ENCODE measurements around the gene SS18L1.

The SS18L1 gene

DNA sequence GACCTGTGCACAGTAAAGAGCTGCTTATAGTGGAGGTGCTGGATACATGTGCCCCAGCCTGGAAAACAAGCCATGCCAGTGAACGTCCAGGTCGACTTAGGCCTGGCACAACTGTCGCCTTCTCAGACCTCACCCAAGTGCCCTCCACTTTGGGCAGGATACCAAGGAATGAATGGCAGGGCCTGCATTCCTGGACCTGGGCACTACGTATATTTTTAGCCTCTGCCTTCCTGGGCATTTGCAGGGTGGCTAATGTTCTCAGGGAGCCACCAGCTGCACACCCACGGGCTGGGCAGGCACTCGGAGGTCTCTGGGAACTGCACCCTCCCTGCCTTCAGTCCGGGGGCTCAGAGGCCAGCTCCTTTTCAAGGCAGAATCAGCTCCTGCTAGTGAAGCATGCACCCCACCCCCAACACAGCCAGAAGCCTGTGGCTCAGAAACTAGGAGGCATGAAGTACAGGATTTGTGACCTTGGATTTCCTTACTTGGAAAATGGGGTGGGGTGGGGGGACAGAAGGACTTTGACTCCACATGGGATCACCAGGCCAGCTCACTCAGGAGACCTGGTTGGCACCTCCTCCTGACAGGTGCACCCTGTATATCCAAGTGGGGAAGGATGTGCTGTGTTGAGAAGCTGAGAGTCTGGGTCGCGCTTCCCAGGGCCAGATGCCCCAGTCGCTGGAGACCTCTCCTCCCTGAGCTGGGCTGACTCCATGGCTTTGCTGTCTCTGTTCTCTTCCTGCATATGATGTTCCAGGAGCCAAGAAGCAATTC is 23.8 kb upstream of the SS18L1 start:
- no peak for DNase-seq

DNA sequence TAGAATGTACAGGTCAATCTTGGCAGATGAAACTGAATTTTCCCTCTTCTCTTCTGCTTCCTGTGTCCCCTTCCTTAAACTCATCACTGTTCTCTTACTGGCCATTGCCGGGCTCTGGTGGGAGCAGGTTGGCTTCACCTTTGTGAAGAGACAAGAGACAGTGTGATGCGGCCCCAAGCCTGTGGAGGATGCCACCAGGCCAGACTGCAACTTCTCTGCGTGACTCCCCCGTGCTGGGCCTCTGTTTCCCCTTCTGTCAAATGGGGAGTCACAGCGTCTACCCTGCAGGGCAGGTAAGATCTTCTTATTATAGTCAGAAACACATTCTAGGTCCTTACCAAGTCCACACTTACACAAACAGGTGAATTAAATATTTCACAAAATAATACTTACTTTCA is 23.2 kb upstream of the SS18L1 start:
- no peak for DNase-seq

DNA sequence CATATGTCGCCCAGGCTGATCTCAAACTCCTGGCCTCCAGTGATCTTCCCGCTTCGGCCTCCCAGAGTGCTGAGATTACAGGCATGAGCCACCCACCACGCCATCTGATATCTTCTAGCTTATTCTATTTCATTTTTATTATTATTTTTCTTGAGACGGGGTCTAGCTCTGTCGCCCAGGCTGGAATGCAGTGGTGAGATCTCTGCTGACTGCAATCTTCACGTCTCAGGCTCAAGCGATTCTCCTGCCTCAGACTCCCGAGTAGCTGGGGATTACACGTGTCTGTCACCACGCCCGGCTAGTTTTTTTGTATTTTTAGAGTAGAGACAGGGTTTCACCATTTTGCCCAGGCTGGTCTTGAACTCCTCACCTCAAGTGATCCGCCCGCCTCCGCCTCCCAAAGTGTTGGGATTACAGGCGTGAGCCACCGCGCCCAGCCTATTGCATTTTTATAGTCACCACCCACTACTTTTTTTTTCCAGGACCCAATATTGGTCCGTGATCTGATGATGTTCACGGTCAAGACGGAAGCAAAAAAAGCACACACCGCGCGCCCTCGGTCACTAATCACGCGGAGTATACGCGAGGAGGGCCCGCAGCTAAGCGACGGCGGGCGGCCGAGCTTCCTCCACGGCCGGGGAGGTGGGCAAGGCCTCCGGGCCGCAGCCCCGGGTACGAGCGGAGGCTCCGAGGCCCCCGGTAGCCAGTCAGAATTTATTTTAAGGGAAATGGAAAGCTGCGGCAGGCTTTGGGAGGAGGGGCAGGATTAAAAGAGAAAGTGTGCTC is 22.4 kb upstream of the SS18L1 start:
- no peak for DNase-seq

DNA sequence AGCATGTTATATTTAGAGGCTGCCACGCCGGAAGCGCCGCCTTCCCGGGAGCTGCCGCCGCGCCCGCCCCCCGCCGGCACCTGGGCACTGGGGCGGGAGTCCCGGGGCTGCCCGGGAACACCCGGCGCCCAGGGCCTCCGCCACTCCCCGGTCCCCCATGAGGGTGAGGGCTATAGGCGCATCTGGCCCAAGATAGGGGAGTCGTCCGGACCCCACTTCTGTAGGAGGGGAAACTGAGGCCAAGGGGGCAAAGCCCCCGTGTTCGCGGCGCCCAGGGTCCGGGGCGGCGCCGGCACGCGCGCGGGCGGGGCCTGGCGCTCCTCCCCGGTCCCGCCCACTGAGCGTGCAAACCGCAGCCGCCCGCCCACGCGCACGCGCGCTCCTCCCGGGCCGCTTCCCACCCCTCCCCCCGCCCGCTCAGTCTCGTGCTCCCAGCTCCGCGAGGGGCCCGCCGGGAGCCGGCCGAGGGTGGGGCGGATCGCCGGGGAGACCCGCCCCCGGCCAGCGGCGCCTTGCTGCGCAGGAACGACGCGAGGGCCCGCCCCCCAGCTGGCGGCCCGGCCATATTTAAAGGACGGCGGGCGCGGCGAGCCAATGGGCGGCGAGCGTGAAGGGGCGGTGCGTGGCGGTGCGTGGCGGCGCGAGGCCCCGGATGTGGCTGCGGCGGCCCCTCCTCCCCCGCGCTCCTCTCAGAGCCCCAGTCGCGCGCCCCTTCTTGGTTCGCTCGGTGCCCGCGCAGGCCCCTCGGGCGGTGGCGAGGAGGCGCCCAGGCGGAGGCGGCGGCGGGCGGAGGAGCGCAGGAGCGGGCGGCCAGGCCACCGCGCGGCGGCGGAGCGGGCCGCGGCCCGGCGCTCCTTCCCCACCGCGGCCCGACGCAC is 21.6 kb upstream of the SS18L1 start, which contains the start of gene LSM14B:
LSM14B (plus strand) TSS at position 700 of the 878 bp plus-strand sequence. CDS start 192 bp downstream, outside the sequence.
- DNase-seq, result peak; percentile 98

DNA sequence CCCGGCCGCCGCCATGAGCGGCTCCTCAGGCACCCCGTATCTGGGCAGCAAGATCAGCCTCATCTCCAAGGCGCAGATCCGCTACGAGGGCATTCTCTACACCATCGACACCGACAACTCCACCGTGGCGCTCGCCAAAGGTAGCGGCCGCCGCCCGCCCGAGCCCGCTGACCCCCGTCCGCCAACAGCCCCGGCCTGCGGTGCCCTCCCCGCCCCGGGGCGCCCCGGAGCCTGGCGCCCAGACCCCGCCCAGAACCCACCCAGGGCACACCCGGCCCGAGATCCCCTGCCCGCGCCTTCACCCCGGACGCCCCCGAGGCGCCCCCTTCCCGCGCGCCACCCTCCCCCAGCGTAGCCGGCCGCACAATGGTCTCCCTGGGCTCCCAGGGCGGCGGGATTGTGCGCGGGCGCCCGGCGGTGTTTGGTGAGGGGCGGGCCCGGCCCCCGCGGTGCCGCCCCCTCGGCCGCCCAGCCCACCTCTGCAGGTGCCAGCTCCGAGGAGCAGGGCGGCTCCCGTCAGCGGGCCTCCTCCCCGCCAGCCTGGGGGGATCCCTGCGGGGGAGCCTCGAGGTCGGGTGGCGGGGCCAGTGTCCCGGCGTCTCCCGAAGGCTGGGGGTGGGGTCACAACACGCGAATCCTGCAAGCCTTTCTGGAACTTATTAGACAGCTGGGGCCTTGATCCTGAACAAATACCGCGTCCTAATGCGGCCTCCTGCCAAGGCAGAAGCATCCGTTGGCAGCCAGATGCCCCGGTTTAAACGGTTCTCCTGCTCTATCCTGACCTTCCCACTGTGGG is 20.7 kb upstream of the SS18L1 start:
- peak; percentile 36 for DNase-seq

DNA sequence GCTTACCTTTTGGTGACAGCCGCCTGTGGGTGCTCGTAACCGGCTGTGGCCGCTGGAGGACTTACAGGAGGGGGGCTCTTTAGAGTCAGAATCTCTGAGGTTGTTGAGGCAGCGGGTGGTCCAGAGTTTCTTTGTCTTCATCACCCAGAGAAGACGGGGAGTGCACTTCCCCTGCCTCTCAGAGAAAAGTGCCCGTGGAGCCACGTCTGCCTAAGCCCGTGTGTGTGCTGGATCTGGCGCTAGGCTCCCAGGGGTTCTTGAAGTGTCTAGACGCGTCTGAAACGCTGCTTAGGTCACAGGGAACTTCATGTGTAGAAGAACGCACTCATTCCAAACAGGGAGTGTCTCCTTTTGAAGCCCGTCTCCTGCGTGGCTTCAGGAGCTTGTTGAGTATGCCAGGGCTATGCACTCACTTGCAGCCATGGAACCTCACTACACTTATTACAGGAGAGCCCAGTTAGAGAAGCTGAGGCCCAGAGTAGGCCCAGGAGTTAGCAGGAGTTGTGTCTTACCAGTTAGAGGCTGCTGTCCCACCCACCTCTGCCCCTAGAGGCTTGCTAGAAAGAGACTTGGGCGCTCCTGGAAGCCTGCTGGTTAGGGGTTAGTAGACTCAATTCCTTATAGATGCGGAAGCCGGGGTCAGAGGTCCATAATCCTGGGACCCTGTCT is 20.0 kb upstream of the SS18L1 start:
- peak; percentile 31 for DNase-seq

DNA sequence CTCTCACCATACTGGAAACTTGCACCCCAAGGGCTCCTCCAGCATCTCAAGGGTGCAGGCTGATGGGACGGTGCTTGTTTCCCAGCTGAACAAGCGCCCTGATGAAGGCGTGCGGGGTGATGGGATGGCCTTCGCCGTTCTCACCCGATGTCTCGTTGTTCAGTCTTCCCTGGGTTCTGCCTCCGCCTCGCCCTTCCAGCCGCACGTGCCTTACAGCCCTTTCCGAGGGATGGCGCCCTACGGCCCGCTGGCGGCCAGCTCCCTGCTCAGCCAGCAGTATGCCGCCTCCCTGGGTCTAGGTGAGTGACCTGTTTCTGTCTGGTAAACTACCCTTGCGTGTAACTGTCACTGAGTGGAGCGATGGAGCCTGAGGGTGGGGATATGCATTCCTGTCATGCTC is 17.4 kb upstream of the SS18L1 start:
- DNase-seq, result no peak

DNA sequence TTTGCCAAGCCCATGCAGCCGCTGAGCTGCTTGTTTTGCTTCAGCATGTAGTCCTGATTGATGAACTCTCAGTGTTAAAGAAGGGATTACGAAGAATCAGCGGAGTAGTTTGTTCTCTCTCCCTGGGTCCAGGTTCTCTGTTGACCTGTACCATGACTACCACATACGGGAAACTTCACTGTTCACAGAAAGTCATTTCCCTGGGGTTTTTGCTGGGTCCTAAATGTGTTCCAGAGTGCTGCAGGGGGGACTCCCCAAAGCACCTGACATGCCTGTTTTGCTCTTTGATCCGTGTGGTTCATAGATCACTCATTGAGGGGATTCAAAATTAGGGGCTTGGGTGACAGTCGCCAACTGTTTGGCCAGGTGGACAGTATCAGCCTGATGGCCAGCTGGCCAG is 15.8 kb upstream of the SS18L1 start:
- no peak for DNase-seq

DNA sequence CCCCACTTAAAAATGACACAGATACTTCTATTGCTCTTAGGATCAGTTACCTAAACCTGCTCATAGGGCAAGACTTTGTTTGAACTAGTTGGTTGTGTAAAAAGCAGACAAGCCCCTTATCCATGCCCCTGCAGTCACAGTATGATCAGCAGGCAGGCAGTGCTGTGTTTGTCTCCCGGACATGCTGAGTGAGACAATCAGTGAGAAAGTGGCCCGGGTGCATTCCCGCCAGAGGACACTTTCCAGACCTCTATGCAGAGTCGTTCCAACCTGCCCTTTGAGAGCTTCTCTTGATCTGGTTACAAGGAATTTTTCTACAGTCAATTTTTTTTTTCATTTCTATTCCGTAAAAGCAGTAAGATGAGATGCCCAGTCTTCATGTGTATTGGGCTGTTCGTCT is 15.1 kb upstream of the SS18L1 start:
- no peak for DNase-seq

DNA sequence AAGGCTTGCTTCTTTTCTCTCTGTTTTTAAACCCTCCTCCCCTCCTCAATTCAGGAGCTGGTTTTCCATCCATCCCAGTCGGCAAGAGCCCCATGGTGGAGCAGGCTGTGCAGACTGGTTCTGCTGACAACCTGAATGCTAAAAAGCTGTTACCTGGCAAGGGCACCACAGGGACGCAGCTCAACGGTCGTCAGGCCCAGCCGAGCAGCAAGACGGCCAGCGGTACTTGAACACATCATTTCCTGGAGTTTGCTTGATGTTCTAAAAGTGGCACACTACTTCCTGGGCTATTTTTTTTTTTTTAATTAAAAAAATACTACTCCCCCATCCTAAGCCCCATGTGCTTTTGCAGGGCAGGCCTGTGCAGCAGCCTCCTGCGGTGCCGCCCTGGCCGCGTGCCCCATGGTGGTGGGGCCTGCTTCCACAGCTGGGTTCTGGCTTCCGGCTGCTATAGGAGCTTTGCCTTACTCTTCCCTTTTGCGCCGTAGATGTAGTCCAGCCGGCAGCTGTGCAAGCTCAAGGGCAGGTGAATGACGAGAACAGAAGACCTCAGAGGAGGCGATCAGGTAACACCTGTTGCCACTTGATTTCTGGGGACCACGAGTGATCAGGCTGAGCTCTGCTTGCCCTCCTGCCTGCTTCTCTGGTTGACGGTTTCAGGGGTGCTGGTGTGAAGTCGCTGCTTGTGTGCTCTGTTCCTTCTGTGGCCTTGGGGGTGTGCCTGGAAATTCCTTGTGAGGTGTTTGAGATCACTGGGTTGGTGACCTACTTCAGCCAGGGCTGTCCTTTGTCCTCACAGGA is 13.6 kb upstream of the SS18L1 start:
- no peak for DNase-seq

DNA sequence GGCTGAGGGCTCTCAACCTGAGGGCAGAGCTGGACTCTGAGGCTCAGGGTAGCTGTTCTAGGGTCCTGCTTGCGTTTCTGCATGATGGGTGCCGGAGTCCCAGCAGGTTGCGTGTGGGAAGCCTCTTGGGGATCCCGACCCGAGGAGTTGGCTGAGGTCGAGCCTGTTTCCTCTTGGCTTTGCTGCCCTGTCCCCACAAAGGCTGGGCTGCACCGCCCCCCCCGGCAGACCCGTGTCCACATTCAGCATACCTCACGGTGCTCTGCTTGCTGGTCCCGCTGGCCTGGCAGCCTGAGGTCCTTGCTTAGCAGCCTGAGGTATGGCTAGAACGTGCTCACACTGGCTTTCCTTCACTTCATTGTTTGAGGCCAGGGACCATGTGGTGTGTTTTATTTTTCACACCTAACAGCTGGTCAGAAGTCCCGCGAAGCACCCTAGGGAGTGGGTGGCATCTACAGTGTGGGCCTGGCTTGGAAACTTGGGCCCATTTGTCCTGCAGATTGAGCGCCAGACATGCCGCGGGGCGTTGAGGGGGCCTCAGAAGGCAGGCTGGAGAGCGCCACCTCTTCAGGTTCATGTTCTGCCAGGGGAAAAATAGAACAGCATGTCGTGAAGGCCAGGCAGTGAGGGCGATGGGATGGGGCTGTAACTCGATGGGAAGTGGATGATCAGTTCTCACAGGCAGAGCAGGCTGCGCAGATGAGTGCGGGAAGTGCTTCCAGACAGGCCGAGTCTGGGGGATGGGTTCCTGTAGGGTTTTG is 11.8 kb upstream of the SS18L1 start:
- DNase-seq, result no peak

DNA sequence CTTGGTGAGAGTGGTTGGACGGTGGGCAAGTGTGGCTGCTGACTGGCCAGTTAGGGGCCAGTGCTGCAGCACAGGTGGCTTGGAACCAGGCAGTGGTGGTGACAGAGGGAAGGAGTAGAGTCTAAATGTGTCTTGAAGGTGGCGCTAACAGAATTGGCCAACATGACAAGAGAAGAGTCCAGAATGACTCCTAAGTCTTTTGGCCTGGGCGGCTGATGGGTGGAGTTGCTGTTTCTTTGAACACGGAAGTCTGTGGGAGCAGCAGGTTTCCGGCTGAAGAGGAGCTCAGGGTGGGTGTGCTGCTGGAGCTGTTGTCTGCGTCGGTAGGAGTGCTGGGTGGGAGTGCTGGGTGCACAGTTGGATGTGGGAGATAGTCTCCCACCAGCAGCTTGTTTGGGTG is 11.1 kb upstream of the SS18L1 start:
- no peak for DNase-seq

DNA sequence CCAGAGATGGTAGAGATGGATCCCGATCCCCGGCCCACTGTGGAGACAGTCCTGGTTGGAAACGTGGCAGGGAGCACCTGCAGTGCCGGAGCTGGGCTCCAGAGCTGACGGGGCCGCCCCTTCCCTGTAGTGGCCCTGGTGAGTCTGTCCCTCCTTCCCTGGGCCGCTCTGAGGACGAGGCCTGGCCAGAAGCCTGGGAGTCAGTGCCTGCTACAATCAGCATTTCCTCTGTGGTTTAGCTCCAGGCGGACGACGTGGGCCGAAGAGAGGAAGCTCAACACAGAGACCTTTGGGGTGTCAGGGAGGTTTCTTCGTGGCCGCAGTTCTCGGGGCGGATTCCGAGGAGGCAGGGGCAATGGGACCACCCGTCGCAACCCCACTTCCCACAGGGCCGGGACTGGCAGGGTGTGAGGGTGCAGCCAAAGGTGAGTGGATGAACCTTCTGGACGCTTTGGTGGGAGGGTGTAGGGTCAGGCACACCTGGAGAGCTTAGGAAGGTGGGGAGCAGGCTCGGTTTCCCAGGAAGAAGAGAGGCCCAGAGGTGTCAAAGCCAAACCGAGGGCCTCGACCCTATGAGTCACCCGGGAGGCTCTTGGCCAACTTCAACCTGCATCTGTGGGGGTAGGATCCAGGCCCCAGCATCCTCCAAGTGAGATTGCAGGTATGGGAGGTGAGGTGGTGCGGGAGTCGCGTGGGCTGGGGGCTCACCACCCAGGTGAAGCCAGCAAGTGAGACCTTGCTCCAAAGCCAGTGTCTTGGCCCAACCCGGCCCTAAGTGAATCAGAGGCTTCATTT is 10.3 kb upstream of the SS18L1 start:
- no peak for DNase-seq

DNA sequence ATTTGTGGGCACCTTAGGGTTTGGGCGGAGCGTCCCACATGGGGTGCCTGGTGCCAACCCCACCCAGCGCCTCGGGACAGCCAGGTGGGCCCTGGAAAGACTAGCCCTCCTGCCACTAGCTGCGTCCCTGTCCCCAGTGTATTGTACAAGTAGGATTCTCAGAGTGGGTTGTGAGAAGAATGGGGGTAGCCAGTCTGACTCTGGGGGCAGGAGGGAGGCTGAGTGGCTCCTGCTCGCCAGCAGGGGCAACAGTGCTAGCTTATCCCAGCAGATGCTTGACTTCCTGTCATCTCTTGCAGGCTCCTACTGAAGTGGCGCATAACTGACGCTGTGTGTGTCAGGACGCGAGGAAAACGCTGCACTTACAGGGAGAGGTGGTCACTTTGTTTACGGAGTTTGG is 9.7 kb upstream of the SS18L1 start:
- no peak for DNase-seq

DNA sequence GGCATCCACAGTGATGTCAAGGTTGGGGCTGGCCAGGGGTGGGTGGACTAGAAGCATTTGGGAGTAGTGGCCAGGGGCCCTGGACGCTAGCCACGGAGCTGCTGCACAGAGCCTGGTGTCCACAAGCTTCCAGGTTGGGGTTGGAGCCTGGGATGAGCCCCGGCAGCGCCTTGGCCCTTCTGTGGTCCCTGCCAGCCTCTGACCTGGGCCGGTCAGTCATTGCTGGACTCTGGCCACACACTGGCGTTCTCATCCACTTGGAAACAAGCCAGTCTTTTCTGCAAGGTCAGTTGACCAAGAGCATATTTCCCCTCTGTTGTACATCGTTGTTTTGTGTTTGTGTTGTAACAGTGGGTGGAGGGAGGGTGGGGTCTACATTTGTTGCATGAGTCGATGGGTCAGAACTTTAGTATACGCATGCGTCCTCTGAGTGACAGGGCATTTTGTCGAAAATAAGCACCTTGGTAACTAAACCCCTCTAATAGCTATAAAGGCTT is 8.8 kb upstream of the SS18L1 start:
- no peak for DNase-seq

DNA sequence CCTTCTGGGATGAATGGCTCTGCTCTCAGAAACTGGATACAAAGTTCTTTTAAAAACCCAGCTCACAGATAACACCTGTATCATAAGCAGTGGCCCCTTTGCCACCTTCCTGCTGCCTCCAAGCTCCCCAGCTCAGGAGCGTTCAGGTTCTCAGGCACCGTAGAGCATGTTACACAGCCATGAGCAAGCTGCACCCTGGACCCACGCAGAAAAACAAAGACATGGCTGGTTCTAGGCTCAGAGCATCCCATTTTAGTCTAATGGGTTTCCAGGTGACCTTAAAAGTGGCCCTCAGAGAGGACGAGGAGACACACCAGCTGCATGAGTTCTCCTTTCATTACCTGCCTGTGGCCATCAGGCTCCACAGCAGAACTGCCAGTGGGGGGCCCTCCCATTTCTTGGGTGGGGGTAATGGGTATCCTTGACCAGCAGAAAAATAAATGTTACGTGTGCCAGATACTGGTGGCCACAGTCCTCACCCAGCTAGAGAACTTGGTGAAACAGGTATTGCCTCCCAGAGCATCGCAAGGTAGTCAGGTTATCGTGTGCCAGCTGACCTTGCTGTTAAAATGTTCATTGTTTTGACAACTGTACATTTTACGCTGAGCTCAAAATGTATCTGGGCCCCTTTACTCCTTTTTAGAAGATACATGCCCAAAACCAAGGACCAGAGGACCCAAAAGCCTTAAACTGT is 7.8 kb upstream of the SS18L1 start:
- no peak for DNase-seq

DNA sequence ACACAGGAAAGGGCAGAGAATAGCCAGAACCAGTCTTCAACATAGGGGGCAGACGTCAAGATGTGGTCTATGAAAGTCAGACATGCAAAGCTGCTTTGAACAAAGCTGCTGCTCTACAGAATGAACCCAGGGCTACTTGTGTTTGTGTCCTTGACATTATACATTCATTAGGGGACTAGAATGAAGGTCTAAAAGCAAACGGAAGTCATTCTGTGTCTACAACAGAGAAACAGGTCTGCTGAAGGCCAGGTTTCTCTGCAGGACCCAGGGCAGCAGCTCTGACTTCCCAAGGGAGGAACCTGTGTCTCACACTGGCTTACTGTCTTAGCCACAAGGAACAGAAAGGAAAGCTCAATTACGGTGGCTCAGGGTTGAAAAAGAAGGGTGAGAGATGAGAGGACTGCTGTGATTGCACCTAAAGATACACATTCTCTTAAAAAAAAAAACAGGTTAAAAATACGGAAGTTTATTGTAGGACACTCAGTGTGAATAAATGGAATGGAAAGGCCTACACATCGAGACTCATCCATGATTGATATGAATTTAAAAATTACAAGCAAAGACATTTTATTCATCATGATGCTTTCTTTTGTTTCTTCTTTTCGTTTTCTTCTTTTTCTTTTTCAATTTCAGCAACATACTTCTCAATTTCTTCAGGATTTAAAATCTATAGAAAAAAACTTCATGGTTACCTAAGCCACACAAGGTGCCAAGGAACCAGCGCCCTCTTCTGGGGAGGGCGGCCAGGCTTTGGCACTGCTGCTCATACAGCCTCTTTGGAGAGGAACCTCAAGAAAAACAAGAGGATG is 7.1 kb upstream of the SS18L1 start:
- peak; percentile 52 for DNase-seq

DNA sequence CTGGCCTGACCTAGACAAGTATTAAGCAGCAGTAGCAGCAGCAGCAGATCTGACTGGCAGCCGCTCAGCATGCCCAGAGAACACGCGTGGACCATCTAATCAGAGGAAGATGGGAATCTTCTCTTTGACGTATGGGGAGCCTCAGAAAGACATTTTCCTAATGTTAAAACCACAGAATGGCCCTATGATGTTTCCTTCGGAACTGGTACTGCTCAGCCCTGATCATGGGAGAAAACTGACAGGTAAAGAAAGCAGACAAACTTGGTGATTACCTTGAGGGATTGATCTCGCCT is 6.5 kb upstream of the SS18L1 start:
- DNase-seq, result no peak
